Thymus (tissue), 11 donors: Measurements from ENCODE around the gene TENM4. TPM values are rescaled to one million over a fixed set of nuclear protein-coding genes. Genes with fewer than 3 reads are reported as not detected.

Experiments
- DNase-seq, 9 donors: peaks; one replicate each; pipeline ENCODE4 v3.0.0-alpha.2; 2013; ENCODE audit warnings: low spot score in 9 of 9, low read depth in 6 of 9, missing footprints in 1 of 9
- H3K27ac ChIP-seq, 2 donors: one replicate each; pipeline ENCODE4 v1.5.1; 2013; ENCODE audit warnings: control low read depth in 1 of 2, low read depth in 1 of 2, low read length in 1 of 2, mild to moderate bottlenecking in 1 of 2, moderate library complexity in 1 of 2
- H3K27me3 ChIP-seq, 2 donors: one replicate each; pipeline ENCODE4 v1.5.1; 2013; ENCODE audit warnings: low read length in 1 of 2; ENCODE audit not compliant: control insufficient read depth in 2 of 2, insufficient read depth in 1 of 2
- H3K36me3 ChIP-seq, 2 donors: one replicate each; pipeline ENCODE4 v1.5.1; 2013; ENCODE audit warnings: low read length in 1 of 2, mild to moderate bottlenecking in 1 of 2, moderate library complexity in 1 of 2; ENCODE audit not compliant: control insufficient read depth in 2 of 2, insufficient read depth in 2 of 2
- H3K4me1 ChIP-seq, 2 donors: one replicate each; pipeline ENCODE4 v1.5.1; 2013; ENCODE audit warnings: low read length in 2 of 2; ENCODE audit not compliant: control insufficient read depth in 2 of 2, insufficient read depth in 2 of 2
- H3K4me3 ChIP-seq, 2 donors: one replicate each; pipeline ENCODE4 v1.5.1; 2013; ENCODE audit warnings: low read length in 2 of 2, control low read depth in 1 of 2, mild to moderate bottlenecking in 1 of 2
- H3K9me3 ChIP-seq, 2 donors: one replicate each; pipeline ENCODE4 v1.5.1; 2013; ENCODE audit warnings: low read length in 1 of 2, mild to moderate bottlenecking in 1 of 2; ENCODE audit not compliant: control insufficient read depth in 2 of 2, insufficient read depth in 1 of 2
- WGBS: extraction: QIAGEN DNeasy Blood & Tissue Kit; methylation state at CpG from one replicate; pipeline ENCODE4 v1.1.7; 2013; 5-methylcytosine and 5-hydroxymethylcytosine counted together
- polyA plus RNA-seq: library from polyadenylated mRNA; stranded (reverse); fragments of 200-250 nt; gene quantifications from one replicate; pipeline ENCODE4 v1.2.3, GENCODE V29; 2013
- total RNA-seq: library from RNA; stranded (reverse); fragments of 120-200 nt; gene quantifications from one replicate; pipeline ENCODE4 v1.2.4, GENCODE V29; 2013
- donor health status: healthy.

Gene TENM4
- total and polyA plus RNA-seq, 2 donors = 1.0 to 2.8 TPM

- no peak overlapping the region for H3K4me3 ChIP-seq
- no peaks in the 10 kb centered on the region for H3K36me3 ChIP-seq
- no peaks in the 10 kb centered on the region for H3K27me3 ChIP-seq
- no peaks in the 10 kb centered on the region for H3K4me1 ChIP-seq
- 86% methylated on average over 4 of the region's 4 CpGs for WGBS
- DNase-seq = no peak
- H3K27ac ChIP-seq = no peak overlapping the region
- no peaks in the 10 kb centered on the region for H3K9me3 ChIP-seq
These were observed 338.0 kb downstream of the TENM4 start for GRCh38 chr11:79102840-79103239.

- H3K27me3 ChIP-seq = no peaks in the 10 kb centered on the region
- no peak overlapping the region for H3K27ac ChIP-seq
- 73% methylated on average over 2 of the region's 2 CpGs for whole genome bisulfite sequencing
- no peaks in the 10 kb centered on the region for H3K9me3 ChIP-seq
- H3K36me3 ChIP-seq = no peaks in the 10 kb centered on the region
- H3K4me1 ChIP-seq = no peaks in the 10 kb centered on the region
- DNase-seq = no peak
- no peak overlapping the region for H3K4me3 ChIP-seq
These were observed 339.2 kb downstream of the TENM4 start for GRCh38 chr11:79101656-79102055.

- DNase-seq = peak in 4 of 9 donors; percentile 12 to 33 (median 18)
- Histone ChIP-seq H3K36me3 (no peaks in the 10 kb centered on the region), H3K27ac (no peak overlapping the region), H3K4me3 (no peak overlapping the region), H3K27me3 (no peaks in the 10 kb centered on the region), H3K4me1 (no peaks in the 10 kb centered on the region), H3K9me3 (no peaks in the 10 kb centered on the region)
- WGBS = 36% methylated on average over 9 of the region's 9 CpGs
These were observed 340.5 kb downstream of the TENM4 start for GRCh38 chr11:79100093-79100910.

- WGBS = 7% methylated on average over 2 of the region's 2 CpGs
- Histone ChIP-seq H3K9me3 (no peaks in the 10 kb centered on the region), H3K27ac (no peak overlapping the region), H3K27me3 (no peaks in the 10 kb centered on the region), H3K4me3 (no peak overlapping the region), H3K4me1 (no peaks in the 10 kb centered on the region), H3K36me3 (no peaks in the 10 kb centered on the region)
- DNase-seq = no peak
These were observed 342.7 kb downstream of the TENM4 start for GRCh38 chr11:79098146-79098545.

- no peak overlapping the region for H3K4me3 ChIP-seq
- H3K4me1 ChIP-seq = no peaks in the 10 kb centered on the region
- no peaks in the 10 kb centered on the region for H3K27me3 ChIP-seq
- H3K27ac ChIP-seq = no peak overlapping the region
- 74% methylated on average over 8 of the region's 8 CpGs for WGBS
- no peaks in the 10 kb centered on the region for H3K36me3 ChIP-seq
- no peak for DNase-seq
- H3K9me3 ChIP-seq = no peaks in the 10 kb centered on the region
These were observed 343.5 kb downstream of the TENM4 start for GRCh38 chr11:79097246-79097875.

- WGBS = 52% methylated on average over 3 of the region's 3 CpGs
- no peaks in the 10 kb centered on the region for H3K36me3 ChIP-seq
- H3K27me3 ChIP-seq = no peaks in the 10 kb centered on the region
- no peak overlapping the region for H3K4me3 ChIP-seq
- H3K9me3 ChIP-seq = no peaks in the 10 kb centered on the region
- no peak overlapping the region for H3K27ac ChIP-seq
- no peaks in the 10 kb centered on the region for H3K4me1 ChIP-seq
- DNase-seq = no peak
These were observed 345.4 kb downstream of the TENM4 start for GRCh38 chr11:79095424-79095823.

- no peaks in the 10 kb centered on the region for H3K36me3 ChIP-seq
- H3K27me3 ChIP-seq = no peaks in the 10 kb centered on the region
- whole genome bisulfite sequencing = 82% methylated on average over 3 of the region's 3 CpGs
These were observed 346.2 kb downstream of the TENM4 start for GRCh38 chr11:79094616-79095015.

GRCh38 chr11:79092791-79093353 is 348.0 kb downstream of the TENM4 start:
- Histone ChIP-seq H3K9me3 (no peaks in the 10 kb centered on the region), H3K36me3 (no peaks in the 10 kb centered on the region), H3K4me1 (no peaks in the 10 kb centered on the region), H3K27ac (no peak overlapping the region), H3K4me3 (no peak overlapping the region), H3K27me3 (no peaks in the 10 kb centered on the region)
- DNase-seq = no peak
- WGBS = 75% methylated on average over 1 of the region's 1 CpG

More at GRCh38 chr11:79094616-79095015, 346.2 kb downstream of the TENM4 start:
- H3K4me3 ChIP-seq = no peak overlapping the region
- no peak for DNase-seq
- no peaks in the 10 kb centered on the region for H3K9me3 ChIP-seq
- H3K4me1 ChIP-seq = no peaks in the 10 kb centered on the region
- H3K27ac ChIP-seq = no peak overlapping the region

- 84% methylated on average over 8 of the region's 8 CpGs for WGBS
- H3K27me3 ChIP-seq = no peaks in the 10 kb centered on the region
- no peaks in the 10 kb centered on the region for H3K4me1 ChIP-seq
- no peaks in the 10 kb centered on the region for H3K36me3 ChIP-seq
- DNase-seq = no peak
- H3K4me3 ChIP-seq = no peak overlapping the region
- no peak overlapping the region for H3K27ac ChIP-seq
- no peaks in the 10 kb centered on the region for H3K9me3 ChIP-seq
These were observed 350.6 kb downstream of the TENM4 start for GRCh38 chr11:79090191-79090705.
